DLD1 (cell line): ENCODE data around the gene ATP6V1G2.
"Not testable (repeated sequence)": the region's sequence is repeated elsewhere in the genome, so short reads cannot be mapped to it uniquely, and the experiment has no call there.

ENCODE experiments used
- in situ Hi-C: cut with HindIII; loops from 2 replicates; pipeline ENCODE4 v1.10.0; 2017; ENCODE audit warnings: low sequenced_read_pairs

ATP6V1G2 gene

DNA sequence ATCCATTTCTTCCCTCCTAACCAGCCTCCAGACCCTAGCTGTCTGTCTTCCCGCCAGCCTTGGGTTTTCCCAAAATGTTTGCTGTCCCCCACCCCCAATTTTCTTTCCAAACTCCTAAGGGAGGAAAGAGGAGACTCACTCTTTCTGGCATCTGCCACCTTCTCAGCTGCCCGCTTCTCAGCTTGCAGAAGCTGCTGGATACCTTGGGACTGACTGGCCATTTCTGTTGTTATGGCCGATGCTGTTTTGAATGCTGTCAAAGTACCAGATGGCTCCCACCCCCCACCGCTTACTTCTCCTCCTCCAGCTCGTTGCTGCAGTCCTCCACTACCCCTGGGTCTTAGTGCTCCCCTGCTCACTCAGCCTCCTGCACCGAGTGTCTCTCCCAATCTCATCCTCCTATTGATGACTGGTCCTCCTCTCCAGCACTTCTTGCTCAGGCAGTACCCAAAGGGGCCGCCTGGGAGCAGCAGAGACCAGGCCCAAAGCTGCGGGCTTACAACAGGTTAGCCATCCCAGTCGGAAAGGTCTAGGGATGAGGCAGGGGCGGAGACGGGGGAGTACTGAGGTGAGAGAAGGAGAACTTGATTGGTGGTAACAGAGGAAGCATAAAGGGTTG is at the start of gene ATP6V1G2:
TSS of gene ATP6V1G2 (minus strand) at position 270 of the 619 bp plus-strand sequence. CDS start at position 221, 49 bp downstream.
- in situ Hi-C loops: no loop called here

DNA sequence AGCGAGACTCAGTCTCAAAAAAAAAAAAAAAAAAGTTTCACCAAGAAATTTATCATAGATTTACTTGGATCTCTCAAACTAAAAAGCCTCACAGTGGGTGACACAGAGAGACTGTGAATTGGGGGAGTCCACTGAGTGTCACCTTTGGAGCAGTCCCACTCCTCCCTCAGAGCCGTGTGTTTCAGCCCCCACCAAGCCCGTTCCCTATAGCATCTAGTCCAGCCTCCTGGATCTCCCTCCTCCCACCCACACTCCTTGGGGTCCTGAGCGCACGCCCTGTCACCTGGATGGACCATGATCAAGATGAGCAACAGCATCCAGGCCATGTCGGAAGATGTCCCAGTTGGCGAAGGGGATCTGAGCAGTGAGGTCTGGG is 46.0 kb upstream of the ATP6V1G2 start:
- in situ Hi-C loops: no loop called here

DNA sequence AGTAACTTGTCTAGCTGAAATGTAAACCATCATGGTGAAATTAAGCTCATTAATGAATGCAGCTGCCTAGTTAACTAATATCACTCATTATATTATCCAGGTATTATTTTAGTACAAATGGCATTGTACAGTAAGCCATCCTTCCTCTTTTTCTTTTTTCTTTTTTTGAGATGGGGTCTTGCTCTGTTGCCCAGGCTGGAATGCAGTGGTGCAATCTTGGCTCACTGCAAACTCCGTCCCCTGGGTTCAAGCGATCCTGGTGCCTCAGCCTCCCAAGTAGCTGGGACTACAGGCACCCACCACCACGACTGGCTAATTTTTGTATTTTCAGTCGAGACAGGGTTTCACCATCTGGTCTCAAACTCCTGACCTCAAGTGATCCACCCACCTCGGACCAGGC is 44.3 kb upstream of the ATP6V1G2 start:
- in situ Hi-C loops: not testable (repeated sequence)

- in situ Hi-C loops: no loop called here
Measured at GRCh38 chr6:31588871-31589650, 42.7 kb upstream of the ATP6V1G2 start.

DNA sequence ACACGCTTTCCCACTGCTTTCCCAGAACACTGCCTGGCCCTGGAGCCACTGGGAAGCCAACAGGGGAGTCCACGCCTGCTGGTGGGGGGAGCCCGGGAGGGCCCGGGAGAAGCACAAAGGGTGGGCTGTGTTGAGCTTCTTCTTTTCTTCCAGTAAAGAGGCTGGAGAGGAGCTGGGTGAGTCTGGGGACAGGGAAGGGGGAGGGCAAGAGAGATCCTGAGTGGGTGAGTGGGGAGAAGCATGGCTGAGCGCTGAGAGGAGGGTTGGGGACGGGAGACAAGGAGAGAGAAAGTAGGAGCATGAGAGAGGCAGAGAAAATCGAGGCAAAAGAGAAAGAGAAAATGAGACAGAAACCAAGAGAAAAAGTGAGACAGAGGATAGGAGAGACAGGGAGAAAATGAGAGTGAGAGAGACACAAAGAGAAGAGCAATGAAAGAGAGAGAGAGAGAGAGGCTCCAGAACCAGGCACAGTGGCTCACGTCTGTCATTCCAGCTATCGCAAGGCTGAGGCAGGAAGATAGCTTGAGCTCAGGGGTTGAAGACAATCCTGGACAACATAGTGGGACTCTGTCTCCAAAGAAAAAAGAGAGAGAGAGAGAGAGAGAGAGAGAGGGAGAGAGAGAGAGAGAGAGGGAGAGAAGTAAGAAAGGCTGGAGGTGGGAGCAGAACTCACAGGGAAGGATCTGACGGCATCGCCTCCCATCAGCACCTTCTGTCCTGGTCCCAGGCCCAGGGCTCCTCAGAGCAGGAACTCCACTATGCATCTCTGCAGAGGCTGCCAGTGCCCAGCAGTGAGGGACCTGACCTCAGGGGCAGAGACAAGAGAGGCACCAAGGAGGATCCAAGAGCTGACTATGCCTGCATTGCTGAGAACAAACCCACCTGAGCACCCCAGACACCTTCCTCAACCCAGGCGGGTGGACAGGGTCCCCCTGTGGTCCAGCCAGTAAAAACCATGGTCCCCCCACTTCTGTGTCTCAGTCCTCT is 41.7 kb upstream of the ATP6V1G2 start:
- in situ Hi-C loops: no loop called here

- in situ Hi-C loops: no loop called here
Measured at GRCh38 chr6:31586599-31587281, 40.3 kb upstream of the ATP6V1G2 start.

- in situ Hi-C loops: no loop called here
Measured at GRCh38 chr6:31586008-31586407, 39.6 kb upstream of the ATP6V1G2 start, which contains the start of gene LST1. LST1 (plus strand) TSS chr6:31586277; CDS start chr6:31587300, 1,023 bp downstream.

DNA sequence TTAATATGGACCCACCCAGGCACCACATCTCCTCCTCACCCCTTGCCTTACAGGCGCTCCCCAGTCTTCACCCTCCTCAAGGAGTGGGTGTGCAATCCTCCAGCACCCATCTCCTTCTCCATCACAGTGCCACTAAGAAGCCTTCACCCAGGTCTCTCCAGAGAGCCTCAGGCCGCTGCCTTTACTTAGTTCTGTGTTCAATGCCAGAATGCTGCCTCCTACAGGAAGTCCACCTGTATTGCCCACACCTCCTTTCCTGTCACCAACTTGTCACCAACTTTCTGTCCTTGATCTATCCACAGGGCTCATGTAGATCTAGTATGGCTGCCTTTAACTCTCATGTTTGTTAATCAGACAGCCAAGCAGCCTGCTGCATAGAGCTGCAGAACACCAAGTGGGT is 39.1 kb upstream of the ATP6V1G2 start:
- in situ Hi-C loops: no loop called here

- in situ Hi-C loops: no loop called here
Measured at GRCh38 chr6:31582230-31582643, 35.8 kb upstream of the ATP6V1G2 start, which contains the start of gene LTB. LTB (minus strand) TSS chr6:31582424; CDS start chr6:31582417, 7 bp downstream.

DNA sequence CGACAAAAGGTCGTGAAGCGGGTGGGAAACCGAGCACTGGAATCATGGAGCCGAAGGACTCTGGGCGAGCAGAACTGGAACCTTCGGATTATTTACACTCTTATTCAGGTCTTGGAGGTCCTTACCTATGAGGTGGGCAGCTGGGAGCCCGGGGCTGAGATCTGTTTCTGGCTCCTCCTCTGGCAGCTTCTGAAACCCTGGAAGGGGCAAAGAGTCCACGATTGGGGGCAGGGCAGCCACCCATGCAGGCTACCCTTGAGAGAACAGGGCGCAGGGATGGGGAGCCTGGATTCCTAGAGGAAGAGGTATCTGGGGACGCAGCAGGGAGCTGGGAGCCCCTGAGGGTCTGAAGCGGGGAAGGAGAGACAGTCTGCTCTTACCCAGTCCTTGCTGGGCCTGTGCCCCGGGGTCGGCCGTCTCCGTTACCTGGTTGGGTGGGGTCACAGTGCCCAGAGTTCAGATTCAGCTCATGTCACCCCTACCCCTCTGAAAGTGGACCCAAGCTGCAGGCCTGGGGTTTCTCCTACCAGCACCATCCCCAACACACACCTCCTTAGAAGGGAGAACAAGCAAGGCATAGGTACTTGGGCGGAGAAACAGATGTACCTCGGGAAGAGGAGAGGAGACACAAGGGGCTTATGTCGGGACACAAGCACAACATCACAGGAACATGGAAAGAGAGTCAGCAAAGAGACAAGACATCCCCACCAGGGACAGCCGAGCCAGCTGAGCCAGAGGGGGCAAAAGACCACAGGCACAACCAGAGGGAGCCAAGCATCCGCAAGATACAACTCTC is 35.2 kb upstream of the ATP6V1G2 start:
- in situ Hi-C loops: no loop called here

- in situ Hi-C loops: no loop called here
Measured at GRCh38 chr6:31580807-31581433, 34.5 kb upstream of the ATP6V1G2 start.

- in situ Hi-C loops: no loop called here
Measured at GRCh38 chr6:31580438-31580740, 34.0 kb upstream of the ATP6V1G2 start.

DNA sequence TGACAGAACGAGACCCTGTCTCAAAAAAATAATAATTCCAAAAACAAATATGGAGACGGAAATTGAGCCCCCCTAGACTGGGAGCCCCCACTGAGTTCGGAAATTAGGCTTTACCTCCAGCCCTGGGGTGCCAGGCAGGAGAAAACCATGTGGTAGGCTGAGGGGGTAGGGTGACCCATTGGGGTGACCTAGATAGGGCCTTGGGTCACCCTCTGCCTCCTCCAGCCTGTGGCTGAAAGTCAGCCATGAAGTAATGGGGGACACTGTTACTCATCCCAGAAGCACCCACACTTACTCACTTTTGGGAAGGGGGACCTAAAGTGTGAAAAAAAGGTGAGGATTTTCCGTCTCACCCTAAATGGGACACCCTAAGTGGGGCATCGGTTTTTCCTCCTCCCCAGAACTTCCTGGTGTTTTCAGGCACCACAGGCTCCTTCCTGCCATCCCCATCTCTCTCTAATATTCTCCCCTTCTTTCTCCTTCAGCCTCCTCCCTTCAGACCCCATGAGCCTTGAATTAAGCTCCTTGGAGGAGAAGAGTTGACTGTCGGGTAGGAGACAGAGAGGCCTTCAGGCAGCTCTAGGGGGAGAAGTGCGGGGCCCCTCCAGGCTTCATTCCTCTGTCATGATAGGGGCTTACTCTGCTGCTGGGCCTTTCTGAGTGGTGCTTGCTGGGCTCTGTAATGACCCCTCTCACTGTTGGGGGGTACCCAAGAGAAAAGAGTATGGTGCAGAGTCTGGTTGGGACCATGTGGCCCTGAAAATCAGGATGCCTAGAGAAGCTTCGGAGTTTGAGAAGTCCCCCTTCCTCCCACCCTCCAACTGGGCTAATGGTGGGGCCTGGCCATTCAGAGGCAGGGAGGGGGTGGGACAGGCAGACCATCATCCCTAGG is 33.4 kb upstream of the ATP6V1G2 start:
- in situ Hi-C loops: no loop called here

DNA sequence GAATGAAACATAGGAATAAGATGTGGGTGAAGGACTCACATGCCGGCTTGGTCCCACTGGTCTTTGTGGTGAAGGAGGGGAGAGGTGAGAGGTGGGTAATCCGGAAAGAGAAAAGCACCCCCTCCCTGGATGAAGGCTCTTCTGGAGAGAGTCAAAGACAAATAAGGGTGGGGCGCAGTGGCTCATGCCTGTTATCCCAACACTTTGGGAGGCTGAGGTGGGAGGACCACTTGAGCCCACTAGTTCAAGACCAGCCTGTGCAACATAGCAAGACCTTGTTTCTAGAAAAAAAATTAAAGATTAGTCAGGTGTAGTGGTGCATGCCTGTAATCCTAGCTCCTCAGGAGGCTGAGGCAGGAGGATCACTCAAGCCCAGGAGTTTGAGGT is 32.7 kb upstream of the ATP6V1G2 start:
- in situ Hi-C loops: no loop called here

- in situ Hi-C loops: no loop called here
Measured at GRCh38 chr6:31578184-31579118, 32.0 kb upstream of the ATP6V1G2 start.

- in situ Hi-C loops: no loop called here
Measured at GRCh38 chr6:31577579-31577966, 31.2 kb upstream of the ATP6V1G2 start.

DNA sequence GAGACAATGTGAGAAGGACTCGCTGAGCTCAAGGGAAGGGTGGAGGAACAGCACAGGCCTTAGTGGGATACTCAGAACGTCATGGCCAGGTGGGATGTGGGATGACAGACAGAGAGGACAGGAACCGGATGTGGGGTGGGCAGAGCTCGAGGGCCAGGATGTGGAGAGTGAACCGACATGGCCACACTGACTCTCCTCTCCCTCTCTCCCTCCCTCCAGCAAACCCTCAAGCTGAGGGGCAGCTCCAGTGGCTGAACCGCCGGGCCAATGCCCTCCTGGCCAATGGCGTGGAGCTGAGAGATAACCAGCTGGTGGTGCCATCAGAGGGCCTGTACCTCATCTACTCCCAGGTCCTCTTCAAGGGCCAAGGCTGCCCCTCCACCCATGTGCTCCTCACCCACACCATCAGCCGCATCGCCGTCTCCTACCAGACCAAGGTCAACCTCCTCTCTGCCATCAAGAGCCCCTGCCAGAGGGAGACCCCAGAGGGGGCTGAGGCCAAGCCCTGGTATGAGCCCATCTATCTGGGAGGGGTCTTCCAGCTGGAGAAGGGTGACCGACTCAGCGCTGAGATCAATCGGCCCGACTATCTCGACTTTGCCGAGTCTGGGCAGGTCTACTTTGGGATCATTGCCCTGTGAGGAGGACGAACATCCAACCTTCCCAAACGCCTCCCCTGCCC is 30.6 kb upstream of the ATP6V1G2 start:
- in situ Hi-C loops: no loop called here
